GM10248 (cell line): ENCODE results near the gene GPR12.

Source experiments
- CTCF ChIA-PET: fragments of 300-600 bp; sonication (Branson Sonifier 250); formaldehyde crosslinking; extraction: SDS; loops from one replicate; lab custom pipeline; 2021; ENCODE audit warnings: antibody characterized with exemption; lab: Yijun Ruan, JAX
- POLR2A ChIA-PET: fragments of 350-650 bp; sonication (Branson Sonifier 250); formaldehyde crosslinking; extraction: SDS; loops from one replicate; lab custom pipeline; 2020; ENCODE audit warnings: antibody characterized with exemption; lab: Yijun Ruan, JAX
- DNase-seq: peaks from one replicate; pipeline ENCODE4 v3.0.0; 2012; ENCODE audit errors: extremely low spot score
- CTCF ChIP-seq: IDR thresholded peaks from 2 replicates; pipeline ENCODE4 v1.5.1; 2012; ENCODE audit warnings: mild to moderate bottlenecking, low read depth; ENCODE audit errors: extremely low read depth, missing control alignments, control extremely low read depth

The GPR12 gene, protein sequence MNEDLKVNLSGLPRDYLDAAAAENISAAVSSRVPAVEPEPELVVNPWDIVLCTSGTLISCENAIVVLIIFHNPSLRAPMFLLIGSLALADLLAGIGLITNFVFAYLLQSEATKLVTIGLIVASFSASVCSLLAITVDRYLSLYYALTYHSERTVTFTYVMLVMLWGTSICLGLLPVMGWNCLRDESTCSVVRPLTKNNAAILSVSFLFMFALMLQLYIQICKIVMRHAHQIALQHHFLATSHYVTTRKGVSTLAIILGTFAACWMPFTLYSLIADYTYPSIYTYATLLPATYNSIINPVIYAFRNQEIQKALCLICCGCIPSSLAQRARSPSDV

DNA sequence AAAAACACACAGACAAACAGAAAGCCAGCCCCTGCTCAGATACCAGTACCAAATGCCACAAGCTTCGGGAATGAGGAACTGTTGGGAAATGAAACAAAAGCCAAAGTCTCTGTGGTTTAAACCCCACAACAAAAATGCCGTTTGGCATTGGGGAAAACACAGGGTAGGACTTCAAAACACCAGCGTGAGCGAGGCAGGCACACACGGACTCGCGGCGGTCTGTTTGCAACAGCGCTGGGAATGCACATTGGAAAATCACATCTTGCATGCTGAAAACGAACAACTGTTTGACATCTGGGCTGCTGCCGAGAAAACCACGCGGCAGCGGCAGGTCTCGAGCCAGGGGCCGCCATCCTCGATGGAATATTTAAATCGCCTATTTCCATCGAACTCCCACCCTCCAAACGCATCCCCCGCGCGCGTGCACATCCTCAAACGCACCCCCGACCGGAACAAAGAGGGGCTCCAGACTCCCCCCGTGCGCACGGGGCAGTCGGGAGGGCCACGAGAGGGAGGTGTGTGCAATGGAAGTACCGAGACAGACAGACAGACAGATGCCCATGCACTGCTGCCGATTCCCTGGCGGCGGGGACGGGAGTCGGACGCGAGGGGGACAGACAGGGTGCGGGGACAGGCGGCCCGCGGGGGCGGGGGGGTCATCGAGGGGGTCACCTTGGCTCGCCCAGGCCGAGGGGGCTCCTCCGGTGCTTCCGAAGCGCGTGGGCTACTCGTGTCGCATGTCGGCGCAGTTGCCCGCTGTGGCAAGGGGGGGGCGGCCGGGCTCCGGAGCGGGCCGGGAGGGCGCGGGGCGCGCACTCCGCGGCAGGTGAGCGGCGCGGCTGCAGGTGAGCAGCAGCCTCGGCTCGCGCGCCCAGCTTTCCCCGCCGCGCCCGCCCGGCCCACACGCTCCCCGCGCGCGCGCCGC is at the start of gene GPR12:
Gene GPR12, minus strand, starts transcription at position 880 of the 925 bp plus-strand sequence. CDS start 959 bp downstream, outside the sequence.
- TF ChIP-seq CTCF: no peak
- CTCF ChIA-PET: no interaction called here
- DNase-seq: no peak
- POLR2A ChIA-PET: no interaction called here

DNA sequence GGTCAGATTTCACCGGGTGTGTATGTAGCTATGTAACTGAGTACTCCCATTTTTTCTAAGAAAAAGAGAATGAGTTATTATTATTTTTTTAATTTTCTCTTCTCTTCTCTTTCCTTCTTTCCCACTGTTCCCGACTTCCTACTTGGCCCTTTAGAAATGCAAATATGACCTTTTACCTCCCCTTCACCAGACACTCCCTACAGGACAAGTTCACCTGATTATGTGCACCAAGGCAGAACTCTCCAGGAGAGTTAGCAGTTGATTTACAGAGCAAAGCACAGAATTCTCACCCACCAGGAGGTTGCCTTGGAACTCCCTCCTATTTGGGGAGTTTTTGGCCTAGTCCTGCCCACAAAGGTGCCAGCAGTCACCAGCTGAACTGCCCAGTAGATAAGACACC is 49.5 kb upstream of the GPR12 start:
- TF ChIP-seq CTCF: no peak
- POLR2A ChIA-PET: no interaction called here
- CTCF ChIA-PET: interaction anchor here (0.9 kb wide), 1 partner anchor 21 kb away, joined by 3 read pairs; no protein-coding TSS in a partner anchor
- DNase-seq: no peak

DNA sequence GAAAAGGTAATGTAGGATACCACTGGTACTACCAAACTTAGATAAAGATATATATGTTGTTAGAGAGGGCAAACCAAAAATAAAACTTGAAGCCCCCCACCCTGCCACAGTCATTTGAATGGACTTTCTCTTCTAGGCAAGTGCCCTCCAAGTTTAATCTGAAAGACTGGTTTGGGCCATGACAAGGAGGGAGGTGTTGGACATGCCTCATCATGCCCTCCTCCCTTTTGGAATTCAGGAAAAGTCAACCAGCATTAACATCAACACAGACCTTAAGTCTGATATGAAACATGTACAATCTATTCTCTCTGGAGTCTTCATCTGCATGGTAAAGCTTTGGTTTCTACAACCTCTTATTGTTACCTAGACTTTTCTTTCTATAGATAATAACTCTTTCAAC is 46.3 kb upstream of the GPR12 start:
- TF ChIP-seq CTCF: no peak
- no peak for DNase-seq
- POLR2A ChIA-PET: no interaction called here
- CTCF ChIA-PET: interaction anchor here (1.0 kb wide), 1 partner anchor 11 kb away, joined by 3 read pairs; no protein-coding TSS in a partner anchor

- CTCF ChIA-PET: no interaction called here
- TF ChIP-seq CTCF: no peak
- POLR2A ChIA-PET: no interaction called here
- no peak for DNase-seq
These were observed 27.4 kb upstream of the GPR12 start for GRCh38 chr13:26787961-26788360.

- POLR2A ChIA-PET: no interaction called here
- DNase-seq: no peak
- CTCF ChIA-PET: interaction anchor here (1.7 kb wide), 1 partner anchor 9 kb away, joined by 4 read pairs; no protein-coding TSS in a partner anchor
- TF ChIP-seq CTCF: no peak
These were observed 26.2 kb upstream of the GPR12 start for GRCh38 chr13:26786651-26787295.
